ENCODE data around the gene NSG2. TPM values are rescaled to one million over a fixed set of nuclear protein-coding genes. Genes with fewer than 3 reads are reported as not detected.

The NSG2 gene
- total and polyA plus RNA-seq, 2 of the 4 experiments (the other 2 are of a cell fraction), result not detected

GRCh38 chr5:174086751-174087150, 41.2 kb downstream of the NSG2 start:
- H4K91ac ChIP-seq (ENCODE audit: insufficient read depth, low read depth, low read length), result no peak overlapping the region
- no peak overlapping the region for H3K9ac ChIP-seq (ENCODE audit: low read depth, low read length)
- TF ChIP-seq MAFK (IDR thresholded peaks at IDR 0.05; ENCODE audit: low read depth, low read length), result no peak
- no peak for TF ChIP-seq CHD1 (IDR thresholded peaks at IDR 0.05; ENCODE audit: low read depth, low read length)
- TF ChIP-seq RAD21 (IDR thresholded peaks at IDR 0.05; ENCODE audit: low read length), result no peak
- no peak for TF ChIP-seq BHLHE40 (IDR thresholded peaks at IDR 0.05; ENCODE audit: low read depth, low read length)
- TF ChIP-seq NFE2L2 (IDR thresholded peaks at IDR 0.05; ENCODE audit: low read depth, low read length), result no peak
- TF ChIP-seq CTCF (conservative IDR thresholded peaks at IDR 0.05; ENCODE audit: low read depth, low read length), result no peak
- H3K18ac ChIP-seq (ENCODE audit: low read depth, low read length), result no peak overlapping the region
- no peak overlapping the region for H3K4me3 ChIP-seq (ENCODE audit: insufficient read depth, low read depth, low read length)
- no peak overlapping the region for H3K14ac ChIP-seq (replicated peaks; ENCODE audit: low read depth, low read length)
- no peaks in the 10 kb centered on the region for H3K79me1 ChIP-seq (ENCODE audit: low read depth in 1 of 2, low read length in 2 of 2)
- no CpG with 5 or more reads among the region's 5 CpGs for WGBS, 2 experiments (ENCODE audit: extremely low coverage in 2 of 2, insufficient read length in 1 of 2)
- H2BK120ac ChIP-seq (ENCODE audit: low read depth, low read length), result no peak overlapping the region
- no peak overlapping the region for H3K27ac ChIP-seq (ENCODE audit: insufficient read depth, low read length)
- no peak overlapping the region for H3K4ac ChIP-seq (ENCODE audit: low read depth, low read length)
- H2BK15ac ChIP-seq (ENCODE audit: low read depth, low read length), result no peak overlapping the region
- no peak overlapping the region for H4K5ac ChIP-seq (ENCODE audit: low read depth, low read length)
- no peaks in the 10 kb centered on the region for H3K4me1 ChIP-seq (ENCODE audit: control insufficient read depth, insufficient read depth, low read length)
- H2AFZ ChIP-seq (replicated peaks; ENCODE audit: low read length, poor library complexity), result no peak overlapping the region
- peaks cover 5% of the 10 kb centered on the region; the same call in 1 of the 2 replicates for H3K9me3 ChIP-seq (ENCODE audit: control insufficient read depth, insufficient read depth, low read length)
- no peak overlapping the region for H4K8ac ChIP-seq (ENCODE audit: low read depth in 2 of 2, low read length in 2 of 2)
- ATAC-seq (ENCODE audit: low read depth), result no peak
- no peak for DNase-seq
- BruUV-seq (replicated peaks), result no TSS peak
- no peak overlapping the region for H3K56ac ChIP-seq (ENCODE audit: extremely low read depth, insufficient read depth, low read length)
- H2BK20ac ChIP-seq (ENCODE audit: low read depth, low read length), result no peak overlapping the region
- dilution Hi-C loops (cut with HindIII; ENCODE audit: low sequenced_read_pairs, unreplicated experiment) (no loop called here), intact Hi-C loops (cut with micrococcal nuclease) (no loop called here), in situ Hi-C loops (cut with MboI; ENCODE audit: low sequenced_read_pairs) (no loop called here)
- H3K36me3 ChIP-seq (ENCODE audit: control insufficient read depth, insufficient read depth, low read length), result no peaks in the 10 kb centered on the region
- H3K27me3 ChIP-seq (ENCODE audit: control insufficient read depth, insufficient read depth, low read length), result no peaks in the 10 kb centered on the region
- no peak overlapping the region for H3K23ac ChIP-seq (ENCODE audit: low read depth, low read length)
- POLR2A ChIA-PET (ENCODE audit: unreplicated experiment), result no interaction called here
- CTCF ChIA-PET, result no interaction called here
- H2AK9ac ChIP-seq (replicated peaks; ENCODE audit: low read depth, low read length, poor library complexity), result no peak overlapping the region
- no peak overlapping the region for H2BK5ac ChIP-seq (ENCODE audit: low read depth, low read length, poor library complexity, severe bottlenecking)
- H3K4me2 ChIP-seq (ENCODE audit: low read depth, low read length), result no peak overlapping the region
- H4K20me1 ChIP-seq (ENCODE audit: insufficient read depth, low read length), result no peaks in the 10 kb centered on the region
- no peak overlapping the region for H2AK5ac ChIP-seq (ENCODE audit: low read depth, low read length)
- no peaks in the 10 kb centered on the region for H3K9me1 ChIP-seq (ENCODE audit: insufficient read depth, low read length)
